Upper lobe of left lung (tissue), 4 donors: ENCODE data around the gene POPDC2.

Experiments used
- CTCF ChIP-seq, 6 experiments: fragments of 450-650 bp in 4 of 6; fragments of 200-600 bp in 2 of 6; sonication (generic) in 2 of 6; IDR thresholded peaks; one replicate each; pipeline ENCODE4 v1.5.1; 2016 to 2019; ENCODE audit warnings: antibody characterized with exemption in 6 of 6
- EP300 ChIP-seq, 4 donors: sonication (generic); formaldehyde crosslinking; IDR thresholded peaks; one replicate each; pipeline ENCODE4 v1.5.1; 2017; ENCODE audit warnings: antibody characterized with exemption in 4 of 4, control low read depth in 2 of 4
- POLR2A ChIP-seq, 4 donors: fragments of 450-650 bp; IDR thresholded peaks; one replicate each; pipeline ENCODE4 v1.5.1; 2016 to 2017; ENCODE audit warnings: antibody characterized with exemption in 4 of 4, mild to moderate bottlenecking in 2 of 4
- POLR2AphosphoS5 ChIP-seq, 2 donors: sonication (generic); formaldehyde crosslinking; IDR thresholded peaks; one replicate each; pipeline ENCODE4 v1.5.1; 2017; ENCODE audit warnings: antibody characterized with exemption in 2 of 2

GRCh38 chr3:119598410-119599098, 61.8 kb downstream of the POPDC2 start:
- TF ChIP-seq EP300 (IDR thresholded peaks at IDR 0.05) (no peak), POLR2AphosphoS5 (IDR thresholded peaks at IDR 0.05) (no peak), CTCF (IDR thresholded peaks at IDR 0.05) (no peak), POLR2A (IDR thresholded peaks at IDR 0.05) (no peak)
